ENCODE data around the gene ZNF322. TPM values are rescaled to one million over a fixed set of nuclear protein-coding genes. Genes with fewer than 3 reads are reported as not detected.

ZNF322 gene
- total RNA-seq, 2 experiments from 2014 or later: 9.1 to 9.5 TPM

GRCh38 chr6:26609463-26609862 lies 50.1 kb downstream of the ZNF322 start:
- Mint-ChIP-seq H3K36me3 (ENCODE audit: low read depth) (no peaks in the 10 kb centered on the region), H3K9me3 (ENCODE audit: insufficient read depth) (no peaks in the 10 kb centered on the region), H3K4me3 (no peak overlapping the region), H3K27me3 (ENCODE audit: low read depth) (peaks cover 26% of the 10 kb centered on the region), H3K4me1 (ENCODE audit: low read depth) (peaks cover 22% of the 10 kb centered on the region), H3K27ac (no peak overlapping the region)
- POLR2A ChIA-PET: no interaction called here
- no peak for DNase-seq
- CTCF ChIA-PET: no interaction called here
- ATAC-seq: no peak

GRCh38 chr6:26607434-26608230 lies 51.9 kb downstream of the ZNF322 start:
- peak; percentile 94 for ATAC-seq
- ChIA-PET POLR2A (no interaction called here), CTCF (interaction anchor here (0.7 to 1.2 kb wide), 6 partner anchors 49 to 514 kb away, joined by 3 to 6 read pairs (median 3); no protein-coding TSS in a partner anchor)
- Mint-ChIP-seq H3K4me3 (peak overlapping the region; percentile 42), H3K9me3 (ENCODE audit: insufficient read depth) (no peaks in the 10 kb centered on the region), H3K36me3 (ENCODE audit: low read depth) (no peaks in the 10 kb centered on the region), H3K4me1 (ENCODE audit: low read depth) (peaks cover 10% of the 10 kb centered on the region), H3K27me3 (ENCODE audit: low read depth) (peaks cover 7% of the 10 kb centered on the region), H3K27ac (peak overlapping the region; percentile 40)
- DNase-seq: peak; percentile 80

- H3K4me3 Mint-ChIP-seq: no peak overlapping the region
- ChIA-PET POLR2A (no interaction called here), CTCF (no interaction called here)
- DNase-seq (no peak), ATAC-seq (no peak)
- H3K27ac Mint-ChIP-seq: no peak overlapping the region
- no peaks in the 10 kb centered on the region for H3K27me3 Mint-ChIP-seq (ENCODE audit: low read depth)
- H3K4me1 Mint-ChIP-seq (ENCODE audit: low read depth): peaks cover 14% of the 10 kb centered on the region
- H3K9me3 Mint-ChIP-seq (ENCODE audit: insufficient read depth): no peaks in the 10 kb centered on the region
- H3K36me3 Mint-ChIP-seq (ENCODE audit: low read depth): peaks cover 7% of the 10 kb centered on the region
These were observed 54.7 kb downstream of the ZNF322 start for GRCh38 chr6:26604797-26605196.

GRCh38 chr6:26604026-26604425 lies 55.5 kb downstream of the ZNF322 start:
- CTCF ChIA-PET: no interaction called here
- Mint-ChIP-seq H3K4me1 (ENCODE audit: low read depth) (peaks cover 21% of the 10 kb centered on the region), H3K27me3 (ENCODE audit: low read depth) (no peaks in the 10 kb centered on the region), H3K36me3 (ENCODE audit: low read depth) (peaks cover 14% of the 10 kb centered on the region), H3K4me3 (no peak overlapping the region), H3K27ac (no peak overlapping the region), H3K9me3 (ENCODE audit: insufficient read depth) (no peaks in the 10 kb centered on the region)
- DNase-seq (no peak), ATAC-seq (no peak)
- POLR2A ChIA-PET: no interaction called here

- no peak overlapping the region for H3K4me3 Mint-ChIP-seq
- no peaks in the 10 kb centered on the region for H3K9me3 Mint-ChIP-seq (ENCODE audit: insufficient read depth)
- peaks cover 26% of the 10 kb centered on the region for H3K4me1 Mint-ChIP-seq (ENCODE audit: low read depth)
- POLR2A ChIA-PET: no interaction called here
- peaks cover 18% of the 10 kb centered on the region for H3K36me3 Mint-ChIP-seq (ENCODE audit: low read depth)
- H3K27me3 Mint-ChIP-seq (ENCODE audit: low read depth): no peaks in the 10 kb centered on the region
- no peak for DNase-seq
- CTCF ChIA-PET: no interaction called here
- H3K27ac Mint-ChIP-seq: no peak overlapping the region
- ATAC-seq: no peak
These were observed 57.3 kb downstream of the ZNF322 start for GRCh38 chr6:26602262-26602661.

- ChIA-PET POLR2A (no interaction called here), CTCF (no interaction called here)
- Mint-ChIP-seq H3K27ac (no peak overlapping the region), H3K27me3 (ENCODE audit: low read depth) (no peaks in the 10 kb centered on the region), H3K9me3 (ENCODE audit: insufficient read depth) (no peaks in the 10 kb centered on the region), H3K4me3 (no peak overlapping the region), H3K36me3 (ENCODE audit: low read depth) (peaks cover 18% of the 10 kb centered on the region), H3K4me1 (ENCODE audit: low read depth) (peaks cover 26% of the 10 kb centered on the region)
- ATAC-seq (no peak), DNase-seq (no peak)
These were observed 58.8 kb downstream of the ZNF322 start for GRCh38 chr6:26600759-26601158.

- no peak for DNase-seq
- ChIA-PET POLR2A (no interaction called here), CTCF (no interaction called here)
- H3K36me3 Mint-ChIP-seq (ENCODE audit: low read depth): peaks cover 18% of the 10 kb centered on the region
- no peaks in the 10 kb centered on the region for H3K27me3 Mint-ChIP-seq (ENCODE audit: low read depth)
- no peak for ATAC-seq
- H3K27ac Mint-ChIP-seq: no peak overlapping the region
- H3K4me1 Mint-ChIP-seq (ENCODE audit: low read depth): peaks cover 30% of the 10 kb centered on the region
- no peak overlapping the region for H3K4me3 Mint-ChIP-seq
- H3K9me3 Mint-ChIP-seq (ENCODE audit: insufficient read depth): no peaks in the 10 kb centered on the region
These were observed 60.0 kb downstream of the ZNF322 start for GRCh38 chr6:26599591-26599990.

- ChIA-PET CTCF (no interaction called here), POLR2A (no interaction called here)
- DNase-seq: no peak
- ATAC-seq: no peak
- peaks cover 18% of the 10 kb centered on the region for H3K36me3 Mint-ChIP-seq (ENCODE audit: low read depth)
- peaks cover 2% of the 10 kb centered on the region for H3K27me3 Mint-ChIP-seq (ENCODE audit: low read depth)
- peak overlapping the region; percentile 35 for H3K27ac Mint-ChIP-seq
- no peaks in the 10 kb centered on the region for H3K9me3 Mint-ChIP-seq (ENCODE audit: insufficient read depth)
- H3K4me3 Mint-ChIP-seq: no peak overlapping the region
- peaks cover 31% of the 10 kb centered on the region for H3K4me1 Mint-ChIP-seq (ENCODE audit: low read depth)
These were observed 60.4 kb downstream of the ZNF322 start for GRCh38 chr6:26599134-26599533.

- Mint-ChIP-seq H3K4me1 (ENCODE audit: low read depth) (peaks cover 31% of the 10 kb centered on the region), H3K9me3 (ENCODE audit: insufficient read depth) (no peaks in the 10 kb centered on the region), H3K27ac (peak overlapping the region; percentile 59), H3K4me3 (no peak overlapping the region), H3K27me3 (ENCODE audit: low read depth) (peaks cover 9% of the 10 kb centered on the region), H3K36me3 (ENCODE audit: low read depth) (peaks cover 18% of the 10 kb centered on the region)
- ChIA-PET POLR2A (no interaction called here), CTCF (no interaction called here)
- ATAC-seq (no peak), DNase-seq (no peak)
These were observed 61.3 kb downstream of the ZNF322 start for GRCh38 chr6:26598267-26598666.

- Mint-ChIP-seq H3K9me3 (ENCODE audit: insufficient read depth) (no peaks in the 10 kb centered on the region), H3K4me1 (ENCODE audit: low read depth) (peaks cover 31% of the 10 kb centered on the region), H3K27ac (peak overlapping the region; percentile 59), H3K36me3 (ENCODE audit: low read depth) (peaks cover 18% of the 10 kb centered on the region), H3K4me3 (no peak overlapping the region), H3K27me3 (ENCODE audit: low read depth) (peaks cover 11% of the 10 kb centered on the region)
- CTCF ChIA-PET: no interaction called here
- POLR2A ChIA-PET: no interaction called here
- DNase-seq: no peak
- no peak for ATAC-seq
These were observed 61.7 kb downstream of the ZNF322 start for GRCh38 chr6:26597821-26598220.

- POLR2A ChIA-PET: interaction anchor here (0.7 kb wide), 1 partner anchor 525 kb away, joined by 3 read pairs; no protein-coding TSS in a partner anchor
- peaks cover 18% of the 10 kb centered on the region for H3K36me3 Mint-ChIP-seq (ENCODE audit: low read depth)
- CTCF ChIA-PET: no interaction called here
- no peak overlapping the region for H3K4me3 Mint-ChIP-seq
- DNase-seq: no peak
- no peak for ATAC-seq
- H3K4me1 Mint-ChIP-seq (ENCODE audit: low read depth): peaks cover 31% of the 10 kb centered on the region
- H3K27me3 Mint-ChIP-seq (ENCODE audit: low read depth): peaks cover 12% of the 10 kb centered on the region
- H3K9me3 Mint-ChIP-seq (ENCODE audit: insufficient read depth): no peaks in the 10 kb centered on the region
- H3K27ac Mint-ChIP-seq: no peak overlapping the region
These were observed 62.2 kb downstream of the ZNF322 start for GRCh38 chr6:26597389-26597766.

GRCh38 chr6:26596579-26597388 lies 62.8 kb downstream of the ZNF322 start, which contains the start of gene ABT1:
ABT1 (plus strand) TSS chr6:26596953; CDS start chr6:26596983, 30 bp downstream.
- CTCF ChIA-PET: interaction anchor here (1.5 to 6.3 kb wide), 6 partner anchors 19 to 537 kb away, joined by 3 to 298 read pairs (median 9); a partner anchor contains a TSS
- H3K4me1 Mint-ChIP-seq (ENCODE audit: low read depth): peaks cover 31% of the 10 kb centered on the region
- DNase-seq (peak; percentile 98), ATAC-seq (peak; percentile 89)
- no peak within 1 kb of the TSS for H3K4me3 Mint-ChIP-seq
- peak within 1 kb of the TSS; percentile 59 for H3K27ac Mint-ChIP-seq
- POLR2A ChIA-PET: interaction anchor here (0.7 to 1.4 kb wide), 2 partner anchors 27 to 525 kb away, joined by 3 to 5 read pairs; no protein-coding TSS in a partner anchor
- H3K27me3 Mint-ChIP-seq (ENCODE audit: low read depth): peaks cover 18% of the 10 kb centered on the region
- peaks cover 18% of the 10 kb centered on the region for H3K36me3 Mint-ChIP-seq (ENCODE audit: low read depth)
- H3K9me3 Mint-ChIP-seq (ENCODE audit: insufficient read depth): no peaks in the 10 kb centered on the region

Measured in activated CD8-positive, alpha-beta T cell treated with anti-CD3 and anti-CD28 coated beads, Interleukin-2, amount 10 ng/mL, durations not matched to agents 7 days and 5 days (primary cell).